ENCODE measurements around the gene ARGFX.

Gene ARGFX

DNA sequence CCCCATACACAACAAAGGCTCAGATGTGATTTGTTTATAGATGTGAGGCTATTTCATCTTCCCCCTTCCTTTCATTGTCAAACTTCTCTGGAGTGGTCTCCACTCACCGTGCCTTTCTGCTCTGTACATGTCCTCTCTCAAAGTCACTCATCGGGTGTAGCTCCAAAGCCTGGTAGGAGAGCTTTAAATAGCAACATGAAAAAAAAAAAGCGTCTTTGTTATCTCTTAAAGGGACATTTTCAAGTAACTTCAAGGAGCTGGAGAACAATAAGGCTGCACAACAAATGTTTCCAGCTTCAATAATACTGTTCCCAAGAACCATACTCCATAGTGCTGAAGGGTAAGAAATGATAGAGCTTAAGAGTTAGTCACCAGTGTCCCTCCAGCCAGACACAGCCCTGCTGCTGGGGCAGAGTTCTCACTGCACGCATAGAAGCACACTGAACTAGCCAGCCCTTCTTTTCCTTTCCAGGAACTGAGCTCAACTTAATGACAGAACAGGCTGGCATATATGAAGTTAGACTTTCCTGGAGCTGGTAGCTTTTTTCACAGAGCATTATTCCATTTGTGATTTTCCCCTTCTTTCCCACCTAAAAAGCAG lies 33.6 kb downstream of the ARGFX start:
- no peak for DNase-seq

DNA sequence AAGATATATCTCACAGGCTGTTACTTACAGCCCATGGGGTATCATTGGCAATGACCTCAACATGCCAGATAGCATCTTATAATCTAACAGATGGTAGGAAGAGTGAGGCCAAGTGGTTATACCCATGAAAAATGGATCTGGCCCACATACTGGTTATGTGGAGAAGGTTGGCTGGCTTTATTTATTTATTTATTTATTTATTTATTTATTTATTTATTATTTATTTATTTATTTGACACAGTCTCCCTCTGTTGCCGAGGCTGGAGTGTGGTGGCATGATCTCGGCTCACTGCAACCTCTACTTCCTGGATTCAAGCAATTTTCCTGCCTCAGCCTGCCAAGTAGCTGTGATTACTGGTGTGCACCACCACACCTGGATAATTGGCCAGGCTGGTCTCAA lies 37.0 kb downstream of the ARGFX start:
- no peak for DNase-seq

GRCh38 chr3:121606106-121606505 lies 38.4 kb downstream of the ARGFX start:
- DNase-seq: no peak

Measured in COR-L47 (cell line).